ENCODE measurements around the gene IL17C.
"Not testable (repeated sequence)": the region's sequence is repeated elsewhere in the genome, so short reads cannot be mapped to it uniquely, and the experiment has no call there.

The IL17C gene, protein sequence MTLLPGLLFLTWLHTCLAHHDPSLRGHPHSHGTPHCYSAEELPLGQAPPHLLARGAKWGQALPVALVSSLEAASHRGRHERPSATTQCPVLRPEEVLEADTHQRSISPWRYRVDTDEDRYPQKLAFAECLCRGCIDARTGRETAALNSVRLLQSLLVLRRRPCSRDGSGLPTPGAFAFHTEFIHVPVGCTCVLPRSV

DNA sequence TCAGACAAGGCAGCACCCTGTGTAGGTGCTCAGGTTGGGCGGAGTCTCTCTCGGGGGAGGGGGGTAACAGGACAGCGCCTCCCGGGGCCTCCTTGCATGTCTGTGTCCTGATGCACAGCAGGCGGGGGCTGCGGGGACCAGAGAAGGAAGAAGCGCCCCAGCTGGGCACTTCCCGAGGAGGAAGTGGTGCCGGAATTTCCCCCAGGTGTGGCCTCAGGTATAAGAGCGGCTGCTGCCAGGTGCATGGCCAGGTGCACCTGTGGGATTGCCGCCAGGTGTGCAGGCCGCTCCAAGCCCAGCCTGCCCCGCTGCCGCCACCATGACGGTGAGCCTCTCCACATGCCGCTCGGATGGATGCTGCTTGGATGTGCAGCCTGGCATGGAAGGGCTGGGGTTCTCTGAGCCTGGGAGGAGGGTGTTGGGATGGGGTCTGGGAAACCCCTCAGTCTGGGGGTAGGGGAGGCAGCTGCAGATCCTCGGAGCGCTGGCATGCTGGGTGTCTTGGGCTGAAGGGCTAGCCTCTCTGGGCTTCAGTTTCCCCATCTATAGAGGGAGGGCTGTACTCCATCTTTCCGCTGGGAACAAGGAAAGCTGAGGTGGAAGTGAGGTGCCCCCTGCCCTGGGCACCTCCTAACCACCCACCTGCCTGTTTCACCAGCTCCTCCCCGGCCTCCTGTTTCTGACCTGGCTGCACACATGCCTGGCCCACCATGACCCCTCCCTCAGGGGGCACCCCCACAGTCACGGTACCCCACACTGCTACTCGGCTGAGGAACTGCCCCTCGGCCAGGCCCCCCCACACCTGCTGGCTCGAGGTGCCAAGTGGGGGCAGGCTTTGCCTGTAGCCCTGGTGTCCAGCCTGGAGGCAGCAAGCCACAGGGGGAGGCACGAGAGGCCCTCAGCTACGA is at the start of gene IL17C:
IL17C (plus strand) TSS at position 250 of the 908 bp plus-strand sequence; CDS start at position 320, 70 bp downstream.
- no peak for DNase-seq (ENCODE audit: low read depth)

DNA sequence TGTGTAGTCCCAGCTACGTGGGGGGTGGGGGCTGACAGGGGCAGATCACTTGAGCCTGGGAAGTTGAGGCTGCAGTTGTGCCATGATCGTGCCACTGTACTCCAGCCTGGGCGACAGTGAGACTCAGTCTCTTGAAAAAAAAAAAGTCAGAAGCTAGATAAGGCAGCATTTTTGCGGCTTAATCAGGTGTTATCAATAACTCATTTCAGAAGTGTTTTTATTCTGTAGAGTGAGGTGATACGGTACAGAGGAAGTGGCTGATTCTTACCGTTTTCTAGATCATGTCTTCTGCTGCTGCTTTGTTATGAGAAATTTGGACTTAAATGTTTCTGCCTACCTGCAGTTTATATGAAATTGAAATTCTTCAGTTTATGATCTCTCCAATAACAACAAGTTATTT is 49.6 kb upstream of the IL17C start:
- no peak for DNase-seq (ENCODE audit: low read depth)

DNA sequence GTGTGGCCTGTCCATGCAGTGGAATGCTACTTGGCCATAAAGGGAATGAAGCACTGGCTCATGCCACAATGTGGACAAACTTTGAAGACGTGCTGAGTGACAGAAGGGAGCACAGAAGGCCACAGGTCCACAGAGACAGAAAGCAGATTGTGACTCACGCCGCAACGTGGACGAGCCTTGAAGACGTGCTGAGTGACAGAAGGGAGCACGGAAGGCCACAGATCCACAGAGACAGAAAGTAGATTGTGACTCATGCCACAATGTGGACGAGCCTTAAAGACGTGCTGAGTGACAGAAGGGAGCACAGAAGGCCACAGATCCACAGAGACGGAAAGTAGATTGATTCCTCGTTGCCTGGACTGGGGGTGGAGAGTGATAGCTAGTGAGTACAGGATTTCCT is 48.9 kb upstream of the IL17C start:
- DNase-seq (ENCODE audit: low read depth), result no peak

GRCh38 chr16:88591577-88592021 is 46.8 kb upstream of the IL17C start:
- no peak for DNase-seq (ENCODE audit: low read depth)

- no peak for DNase-seq (ENCODE audit: low read depth)
Observed at GRCh38 chr16:88593061-88593460, 45.3 kb upstream of the IL17C start.

- no peak for DNase-seq (ENCODE audit: low read depth)
Observed at GRCh38 chr16:88593489-88593888, 44.9 kb upstream of the IL17C start.

DNA sequence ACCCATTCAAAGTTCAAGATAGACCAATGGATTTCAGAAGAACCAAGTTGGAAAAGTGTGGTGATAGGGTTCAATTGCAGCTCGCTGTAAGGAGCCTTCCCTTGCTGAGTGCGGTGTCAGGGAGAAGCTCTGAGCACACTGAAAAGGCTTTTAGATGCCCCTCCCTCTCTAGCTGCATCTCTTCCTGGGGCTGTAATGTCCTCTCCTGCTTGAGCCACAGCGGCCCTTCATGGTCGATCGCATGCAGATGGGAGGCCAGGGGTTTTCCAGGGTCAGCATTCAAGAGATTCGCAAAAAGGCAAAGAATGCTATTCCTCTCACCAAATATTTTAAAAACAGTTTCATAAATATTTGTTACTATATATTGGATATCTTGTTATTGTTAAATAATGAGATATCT is 44.5 kb upstream of the IL17C start:
- no peak for DNase-seq (ENCODE audit: low read depth)

- no peak for DNase-seq (ENCODE audit: low read depth)
Observed at GRCh38 chr16:88595101-88595500, 43.3 kb upstream of the IL17C start.

DNA sequence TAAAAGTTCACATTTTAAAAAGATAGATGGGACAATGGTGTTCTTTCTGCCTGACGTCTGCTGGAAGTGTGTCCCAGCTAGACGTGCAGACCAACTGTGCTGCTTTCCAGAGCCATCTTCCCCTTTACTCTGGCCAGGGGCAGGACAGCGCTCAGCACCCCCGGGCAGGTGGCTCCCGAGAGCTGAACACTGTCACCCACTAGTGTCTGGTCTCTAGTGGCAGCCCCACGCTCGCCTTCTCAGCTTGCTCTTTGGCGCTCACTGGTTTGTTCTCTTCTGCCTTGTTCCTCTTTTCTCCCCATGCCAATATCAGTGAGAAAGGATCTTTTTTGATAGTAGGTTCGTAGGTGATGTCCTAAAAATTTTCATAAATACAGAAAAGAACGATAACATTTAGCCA is 42.5 kb upstream of the IL17C start:
- DNase-seq (ENCODE audit: low read depth), result no peak

DNA sequence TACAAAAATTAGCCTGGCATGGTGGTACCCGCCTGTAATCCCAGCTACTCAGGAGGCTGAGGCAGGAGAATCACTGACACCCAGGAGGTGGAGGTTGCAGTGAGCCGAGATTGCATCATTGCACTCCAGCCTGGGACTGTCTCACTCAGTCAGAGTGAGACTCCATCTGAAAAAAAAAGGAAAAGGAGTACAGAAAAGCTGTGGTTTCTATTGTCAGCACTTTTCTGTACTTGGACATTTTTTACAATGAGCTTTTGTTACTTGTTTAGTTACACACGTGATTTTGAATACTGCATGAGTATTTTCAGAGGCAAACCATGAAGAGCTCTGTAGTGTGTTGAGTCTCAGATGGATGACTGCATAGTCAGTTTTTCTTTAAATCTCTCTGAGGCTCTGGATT is 41.9 kb upstream of the IL17C start:
- no peak for DNase-seq (ENCODE audit: low read depth)

- DNase-seq (ENCODE audit: low read depth), result no peak
Observed at GRCh38 chr16:88597856-88598491, 40.4 kb upstream of the IL17C start.

- DNase-seq (ENCODE audit: low read depth), result no peak
Observed at GRCh38 chr16:88599092-88599733, 39.2 kb upstream of the IL17C start.

DNA sequence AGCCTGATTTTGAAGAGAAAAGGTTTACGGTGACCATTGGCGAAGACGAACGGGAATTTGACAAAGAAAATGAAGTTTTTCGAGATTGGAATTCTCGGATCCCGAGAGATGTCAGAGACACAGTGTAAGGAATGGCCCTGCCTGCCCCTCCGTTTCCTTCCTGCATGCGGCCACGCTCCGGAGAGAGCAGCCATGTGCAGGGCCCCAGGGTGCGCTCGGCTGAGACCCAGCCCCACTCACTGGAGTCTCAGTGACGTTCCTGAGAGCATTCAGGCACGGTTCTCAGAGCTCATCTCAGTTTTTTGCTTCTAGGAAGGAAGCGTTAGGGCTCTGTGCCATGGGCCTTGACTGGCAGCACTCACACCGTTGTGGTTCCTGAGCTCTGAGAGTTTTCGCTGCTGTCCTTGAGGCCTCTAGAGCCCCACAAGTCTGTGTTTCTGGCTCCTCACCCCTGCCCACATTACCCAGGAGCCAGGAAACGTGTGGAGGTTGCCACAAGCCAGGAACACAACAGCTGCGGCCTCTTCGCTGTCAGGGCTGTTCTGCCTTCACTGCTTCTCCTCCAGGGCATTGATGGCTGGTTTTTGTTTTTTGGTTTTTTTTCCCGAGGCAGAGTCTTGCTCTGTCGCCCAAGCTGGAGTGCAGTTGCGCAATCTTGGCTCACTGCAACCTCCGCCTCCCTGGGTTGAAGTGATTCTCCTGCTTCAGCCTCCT is 38.4 kb upstream of the IL17C start:
- no peak for DNase-seq (ENCODE audit: low read depth)

DNA sequence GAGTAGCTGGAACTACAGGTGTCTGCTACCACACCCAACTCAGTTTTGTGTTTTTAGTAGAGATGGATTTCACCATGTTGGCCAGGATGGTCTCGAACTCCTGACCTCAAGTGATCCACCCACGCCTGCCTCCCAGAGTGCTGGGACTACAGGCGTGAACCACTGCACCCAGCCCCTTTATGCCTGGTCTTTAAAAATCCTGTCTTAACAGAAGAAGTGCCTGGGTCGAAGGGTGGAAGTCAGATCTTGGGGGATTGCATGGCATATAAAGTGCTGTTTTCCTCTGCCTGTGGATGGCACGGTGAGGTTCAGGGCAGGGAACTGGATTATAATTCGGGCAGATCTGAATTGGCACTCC is 37.9 kb upstream of the IL17C start:
- DNase-seq (ENCODE audit: low read depth), result no peak

- no peak for DNase-seq (ENCODE audit: low read depth)
Observed at GRCh38 chr16:88601313-88602036, 36.9 kb upstream of the IL17C start.

DNA sequence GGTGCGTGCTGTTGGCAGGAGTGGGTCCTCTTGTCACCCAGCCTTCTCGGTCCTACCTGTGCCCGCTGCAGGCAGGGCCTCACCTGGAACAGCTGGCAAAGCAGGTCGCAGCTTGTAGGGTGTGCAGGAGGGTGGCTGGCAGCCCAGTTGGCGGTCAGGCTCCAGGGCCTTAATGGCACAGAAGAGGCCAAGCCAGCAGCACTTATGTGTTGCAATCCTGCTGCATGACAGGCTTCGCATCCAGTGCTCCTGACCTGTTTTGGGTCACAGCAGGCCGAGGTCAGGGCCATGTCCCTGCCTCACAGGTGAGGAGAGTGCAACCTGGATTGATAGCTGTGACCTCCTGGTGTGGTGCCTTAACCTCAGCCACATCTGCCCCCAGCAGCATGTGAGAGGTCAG is 36.3 kb upstream of the IL17C start:
- DNase-seq (ENCODE audit: low read depth), result no peak

DNA sequence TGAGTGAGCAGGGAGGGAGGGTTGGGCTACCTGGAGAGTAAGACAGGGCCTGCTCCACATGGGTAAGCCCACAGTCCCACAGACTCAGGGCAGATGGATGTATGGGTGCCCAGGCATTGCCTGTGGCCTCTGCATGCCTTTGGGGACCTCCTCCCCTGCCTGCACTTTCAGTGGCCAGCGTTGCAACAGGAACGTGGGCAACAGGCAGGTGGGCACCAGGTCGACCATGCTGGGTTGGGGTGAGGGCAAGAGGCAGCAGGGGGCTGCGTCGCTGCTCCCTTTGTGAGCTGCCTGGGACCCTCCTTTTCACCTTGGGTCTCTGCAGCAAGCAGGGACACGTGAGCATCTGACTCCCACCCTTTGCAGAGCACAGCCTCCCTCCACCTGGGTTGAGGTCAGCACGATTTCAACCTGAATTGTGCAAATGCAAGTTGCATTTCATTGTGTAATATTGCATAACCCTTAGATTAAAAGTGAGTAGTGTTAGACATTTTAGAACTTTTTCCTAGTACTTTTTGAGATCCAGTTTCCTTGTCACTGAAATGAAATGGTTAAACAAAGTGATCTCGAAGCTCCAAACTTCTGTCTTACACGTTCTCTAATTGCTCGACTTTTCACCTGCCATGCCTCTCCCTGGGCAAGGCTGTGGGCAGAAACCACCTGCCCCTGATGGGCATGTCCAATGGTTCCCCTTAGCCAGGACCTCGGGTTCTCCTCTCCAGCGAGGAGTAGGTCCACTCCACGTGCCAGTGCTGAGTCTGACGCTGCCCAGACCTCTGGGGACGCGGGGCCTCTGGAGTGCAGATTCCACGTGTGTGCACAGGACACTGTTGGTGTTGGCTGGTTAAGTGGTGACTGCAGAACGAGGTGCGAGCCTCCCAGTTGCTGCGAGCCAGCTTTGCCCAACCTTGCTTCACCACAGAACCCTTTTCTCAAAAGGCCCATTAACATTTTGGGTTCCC is 32.9 kb upstream of the IL17C start:
- no peak for DNase-seq (ENCODE audit: low read depth)

- no peak for DNase-seq (ENCODE audit: low read depth)
Observed at GRCh38 chr16:88606148-88606757, 32.1 kb upstream of the IL17C start.

GRCh38 chr16:88608076-88608475 is 30.3 kb upstream of the IL17C start:
- no peak for DNase-seq (ENCODE audit: low read depth)

- not testable (repeated sequence) for DNase-seq (ENCODE audit: low read depth)
Observed at GRCh38 chr16:88609426-88609825, 28.9 kb upstream of the IL17C start.
